ENCODE measurements around the gene LRRIQ1.

The LRRIQ1 gene

DNA sequence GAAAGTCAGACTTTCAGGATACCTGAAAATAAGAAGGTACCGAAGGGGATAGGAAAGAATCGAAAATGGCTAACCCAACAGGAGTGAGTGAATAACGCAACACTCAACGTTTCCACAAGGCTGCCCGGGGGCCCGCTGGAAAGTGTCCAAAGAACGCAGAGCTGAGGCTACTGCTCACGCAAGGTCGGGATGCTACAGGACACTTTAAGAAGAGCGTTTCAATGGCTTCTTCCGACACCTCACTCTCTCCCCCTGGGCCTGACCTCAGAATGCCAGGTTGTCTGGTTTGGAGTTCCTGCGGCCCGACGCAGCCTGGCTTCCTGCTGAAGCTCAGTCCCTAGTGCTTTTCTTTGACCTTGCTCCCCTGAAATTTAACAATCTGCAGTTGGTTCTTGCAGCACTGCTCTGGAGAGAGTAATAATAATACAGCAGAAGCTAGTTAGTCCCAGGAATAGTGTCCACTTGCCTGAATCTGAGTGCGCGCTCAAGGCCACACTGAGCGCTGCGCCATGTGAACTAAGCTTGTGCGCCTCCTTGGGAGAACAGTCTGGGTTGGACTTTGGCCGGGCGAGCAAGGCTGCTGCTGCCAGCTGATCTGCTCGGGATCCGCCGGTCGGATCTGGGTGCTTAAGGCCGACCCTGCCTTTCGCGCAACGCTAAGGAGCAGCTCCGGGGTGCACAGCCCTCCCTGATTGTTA is 241.9 kb downstream of the LRRIQ1 start:
- no peak for DNase-seq

GRCh38 chr12:85278598-85279448 is 242.7 kb downstream of the LRRIQ1 start:
- TF ChIP-seq POLR2A (IDR thresholded peaks at IDR 0.05; ENCODE audit: low read length) (no peak), GATA1 (IDR thresholded peaks at IDR 0.05; ENCODE audit: low read depth, low read length) (no peak)
- no peak for DNase-seq

More for the DNA sequence above, 241.9 kb downstream of the LRRIQ1 start:
- TF ChIP-seq GATA1 (IDR thresholded peaks at IDR 0.05; ENCODE audit: low read depth, low read length), result no peak
- TF ChIP-seq POLR2A (IDR thresholded peaks at IDR 0.05; ENCODE audit: low read length), result no peak

DNA sequence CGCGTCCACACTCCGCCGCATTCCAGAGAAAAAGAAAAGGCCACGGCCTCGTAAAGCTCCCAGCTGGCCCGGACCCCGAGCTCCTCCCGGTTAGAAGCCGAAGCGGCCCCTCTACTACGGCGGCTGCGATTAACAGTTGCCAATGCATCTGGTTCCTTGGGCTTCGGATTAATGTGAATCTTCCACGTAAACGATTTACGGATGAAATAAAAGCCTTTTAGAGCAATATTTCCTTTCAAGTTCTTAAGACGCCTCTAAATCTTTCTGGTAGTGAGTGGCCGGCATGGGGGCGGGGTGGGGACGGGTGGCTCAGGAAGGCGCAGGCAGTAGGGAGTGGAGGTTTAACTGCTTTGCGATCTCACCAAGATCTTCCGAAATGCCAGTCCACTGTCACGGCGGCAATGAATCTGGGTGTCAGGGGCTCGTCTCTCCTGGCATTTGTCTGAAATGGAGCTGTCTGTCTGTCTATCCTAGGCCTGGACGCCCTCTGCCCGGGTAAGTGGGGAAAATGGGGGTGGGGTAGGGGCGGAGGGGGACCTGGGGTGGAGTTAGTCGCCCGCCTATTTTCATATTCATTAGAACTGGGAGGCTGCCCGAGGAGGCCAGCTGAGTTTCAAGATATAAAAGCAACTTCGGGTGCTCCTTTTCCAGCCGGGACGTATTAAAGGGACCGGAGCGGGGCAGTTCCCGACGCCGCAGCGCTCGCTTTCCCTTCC is 243.5 kb downstream of the LRRIQ1 start:
- no peak for DNase-seq
- no peak for TF ChIP-seq GATA1 (IDR thresholded peaks at IDR 0.05; ENCODE audit: low read depth, low read length)
- no peak for TF ChIP-seq POLR2A (IDR thresholded peaks at IDR 0.05; ENCODE audit: low read length)

DNA sequence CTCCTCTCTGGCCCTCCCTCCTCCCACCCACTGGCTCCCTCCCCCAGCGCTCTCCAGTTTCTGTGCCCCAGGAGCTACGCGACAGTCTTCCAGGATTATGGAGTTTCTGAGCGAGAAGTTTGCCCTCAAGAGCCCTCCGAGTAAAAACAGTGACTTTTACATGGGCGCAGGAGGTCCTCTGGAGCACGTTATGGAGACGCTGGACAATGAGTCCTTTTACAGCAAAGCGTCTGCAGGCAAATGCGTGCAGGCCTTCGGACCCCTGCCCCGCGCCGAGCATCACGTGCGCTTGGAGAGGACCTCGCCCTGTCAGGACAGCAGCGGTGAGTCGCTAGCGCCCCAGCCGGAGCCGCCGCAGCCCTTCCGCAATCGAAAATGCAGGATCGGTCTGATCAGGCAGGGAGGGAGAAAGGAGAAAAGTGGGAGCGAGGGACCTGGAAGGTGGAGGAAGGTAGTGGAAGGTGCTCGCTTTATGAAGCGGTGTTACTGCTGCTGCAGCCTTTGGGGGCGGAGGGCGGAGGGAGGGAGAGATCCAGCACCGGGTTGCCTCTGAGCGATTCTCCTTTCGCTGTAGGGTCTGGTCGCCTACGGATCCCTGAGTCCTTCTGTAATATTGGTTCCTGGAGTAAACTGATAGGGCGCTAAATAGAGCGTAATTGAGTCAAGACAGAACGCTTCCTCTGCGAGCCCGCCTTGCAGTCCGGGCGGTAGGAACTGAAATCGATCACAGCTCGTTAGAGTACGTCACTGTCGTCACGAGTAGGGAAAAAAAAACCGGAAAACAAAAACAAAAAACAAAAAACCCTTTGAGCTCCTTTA is 244.2 kb downstream of the LRRIQ1 start, which contains the start of gene ALX1:
ALX1 (plus strand) TSS at position 56 of the 819 bp plus-strand sequence; CDS start at position 98, 42 bp downstream.
- DNase-seq, result peak; percentile 4 to 20
- TF ChIP-seq GATA1 (IDR thresholded peaks at IDR 0.05; ENCODE audit: low read depth, low read length) (no peak), POLR2A (IDR thresholded peaks at IDR 0.05; ENCODE audit: low read length) (no peak)

DNA sequence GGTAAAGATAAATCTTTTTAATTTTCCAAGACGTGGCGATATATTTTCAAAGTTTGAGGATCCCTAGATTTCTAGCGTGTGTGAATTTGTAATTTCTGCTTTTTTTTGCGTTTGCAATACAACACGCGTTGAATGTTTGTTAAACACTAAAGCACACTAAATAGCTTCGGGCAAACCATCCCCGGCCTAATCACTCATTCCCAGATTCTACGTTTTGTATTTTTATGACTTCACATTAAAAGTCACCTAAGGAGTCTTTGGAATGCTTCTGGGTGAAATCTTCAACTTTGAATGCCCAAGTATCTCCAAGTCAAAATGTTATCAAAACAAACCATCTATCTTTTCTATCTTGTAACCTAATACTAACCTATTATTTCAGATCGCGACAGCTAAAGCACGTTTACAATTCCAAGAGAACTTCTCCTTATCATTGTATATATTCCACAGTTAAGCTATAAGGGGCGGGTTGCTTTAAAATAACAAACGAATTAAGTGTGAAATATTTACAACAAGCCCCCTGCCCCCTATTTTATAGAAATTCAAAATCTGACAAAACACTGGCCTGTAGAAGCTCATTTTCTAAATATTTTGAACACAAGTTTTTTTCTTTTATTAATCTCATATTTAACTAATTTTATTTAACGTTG is 245.0 kb downstream of the LRRIQ1 start:
- no peak for DNase-seq
- TF ChIP-seq GATA1 (IDR thresholded peaks at IDR 0.05; ENCODE audit: low read depth, low read length) (no peak), POLR2A (IDR thresholded peaks at IDR 0.05; ENCODE audit: low read length) (no peak)

DNA sequence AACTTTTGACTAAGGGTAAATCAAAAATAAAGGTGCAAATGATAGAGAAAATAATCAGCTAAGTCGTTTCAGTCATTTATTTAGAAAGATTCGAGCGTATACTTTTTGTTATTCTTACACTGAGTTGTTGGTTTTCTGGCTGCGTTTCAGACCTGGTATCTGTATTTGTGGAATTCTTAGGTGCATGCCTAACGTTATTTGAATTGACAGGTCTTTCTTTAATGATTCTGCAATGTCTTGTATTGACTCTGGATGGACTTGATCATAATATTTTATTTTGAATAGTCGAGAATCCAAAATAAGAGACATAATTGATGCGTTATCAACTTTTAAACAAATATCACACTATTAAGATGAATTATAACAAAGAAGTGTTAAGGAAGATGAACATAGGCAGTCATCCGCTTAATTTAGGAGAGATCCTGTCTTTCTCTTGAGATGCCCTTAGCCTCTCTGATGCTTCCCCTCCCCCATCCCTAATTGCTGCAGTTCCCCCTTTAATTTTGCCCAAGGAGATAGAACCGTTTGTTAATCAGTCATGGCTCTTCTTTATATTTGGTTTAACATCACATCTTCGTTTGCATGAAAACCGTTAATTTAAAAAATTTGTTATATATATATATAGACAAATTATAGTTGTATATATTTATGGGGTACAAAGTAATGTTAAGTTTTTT is 245.6 kb downstream of the LRRIQ1 start:
- TF ChIP-seq POLR2A (IDR thresholded peaks at IDR 0.05; ENCODE audit: low read length) (no peak), GATA1 (IDR thresholded peaks at IDR 0.05; ENCODE audit: low read depth, low read length) (no peak)
- DNase-seq, result no peak

- TF ChIP-seq POLR2A (IDR thresholded peaks at IDR 0.05; ENCODE audit: low read length) (no peak), GATA1 (IDR thresholded peaks at IDR 0.05; ENCODE audit: low read depth, low read length) (no peak)
- DNase-seq, result no peak
Observed at GRCh38 chr12:85283560-85283959, 247.4 kb downstream of the LRRIQ1 start.
